Measurements from ENCODE around the gene TEAD4. TPM values are rescaled to one million over a fixed set of nuclear protein-coding genes. Genes with fewer than 3 reads are reported as not detected.

TEAD4 gene
- total RNA-seq (2022; extraction: Qiagen RNA extraction), result 39.4 to 51.3 TPM (median 47.9 TPM) in 5 replicates

GRCh38 chr12:2959192-2959504 lies at the start of gene TEAD4:
TSS of gene TEAD4 (plus strand) at chr12:2959397.

GRCh38 chr12:3076730-3077571 lies 117.8 kb downstream of the TEAD4 start, which contains the start of gene TSPAN9:
TSS of gene TSPAN9 (plus strand) at chr12:3077379. CDS start at chr12:3201194, 123,815 bp downstream.

Other genes starting within 250 kb of the TEAD4 start
- 86.2 to 103 TPM (median 101 TPM) in 5 replicates for gene FKBP4, start 164.4 kb upstream of the TEAD4 start, total RNA-seq (2022; extraction: Qiagen RNA extraction)
- gene ITFG2, start 146.7 kb upstream of the TEAD4 start, total RNA-seq (2022; extraction: Qiagen RNA extraction), result 12.5 to 18.6 TPM (median 14.9 TPM) in 5 replicates
- gene NRIP2, start 124.4 kb upstream of the TEAD4 start, total RNA-seq (2022; extraction: Qiagen RNA extraction), result 0.06 TPM in 1 of 5 replicates, not detected in the others
- not detected in 5 replicates for gene TEX52, start 102.4 kb upstream of the TEAD4 start, total RNA-seq (2022; extraction: Qiagen RNA extraction)
- gene FOXM1, start 82.2 kb upstream of the TEAD4 start, total RNA-seq (2022; extraction: Qiagen RNA extraction), result 82.0 to 93.5 TPM (median 89.8 TPM) in 5 replicates
- 42.3 to 52.8 TPM (median 47.1 TPM) in 5 replicates for gene RHNO1, start 82.2 kb upstream of the TEAD4 start, total RNA-seq (2022; extraction: Qiagen RNA extraction)
- 16.8 to 19.9 TPM (median 18.9 TPM) in 5 replicates for gene TULP3, start 68.5 kb upstream of the TEAD4 start, total RNA-seq (2022; extraction: Qiagen RNA extraction)
- gene TSPAN9, start 118.0 kb downstream of the TEAD4 start, total RNA-seq (2022; extraction: Qiagen RNA extraction), result 35.2 to 58.1 TPM (median 50.5 TPM) in 5 replicates

All from A549 treated with Mapracorat at 1 μM for 4 hours (cell line).